Neural cell (in vitro differentiated cells): Measurements from ENCODE around the gene C16orf86. TPM values are rescaled to one million over a fixed set of nuclear protein-coding genes. Genes with fewer than 3 reads are reported as not detected.

Experiments
- H2AFZ ChIP-seq: fragments of 200-600, 300-800 bp; sonication (generic), shearing (Covaris generic); 2 replicates; pipeline ENCODE4 v1.6.0; 2014; ENCODE audit warnings: low read depth, mild to moderate bottlenecking, antibody characterized with exemption, low read length, moderate library complexity
- H3F3A ChIP-seq: fragments of 200-600 bp; shearing (Covaris generic); 2 replicates; pipeline ENCODE4 v1.6.1; 2016; ENCODE audit warnings: mild to moderate bottlenecking, moderate library complexity, mixed read lengths, antibody characterized with exemption, low read length; ENCODE audit not compliant: insufficient read depth, poor library complexity, severe bottlenecking
- H3K27ac ChIP-seq: fragments of 200-600, 300-800 bp; sonication (generic), shearing (Covaris generic); 2 replicates; pipeline ENCODE4 v1.5.1; 2014; ENCODE audit warnings: mild to moderate bottlenecking, low read length, moderate library complexity
- H3K27me3 ChIP-seq: fragments of 300-800, 200-600 bp; sonication (generic), shearing (Covaris generic); 2 replicates; pipeline ENCODE4 v1.6.0; 2014; ENCODE audit warnings: mild to moderate bottlenecking, low read depth, low read length, moderate library complexity; ENCODE audit not compliant: insufficient read depth
- H3K36me3 ChIP-seq: fragments of 300-800, 200-600 bp; sonication (generic), shearing (Covaris generic); 2 replicates; pipeline ENCODE4 v1.5.1; 2014; ENCODE audit warnings: mild to moderate bottlenecking, antibody characterized with exemption, low read length, moderate library complexity; ENCODE audit not compliant: insufficient read depth
- H3K4me2 ChIP-seq: fragments of 300-800, 200-600 bp; sonication (generic), shearing (Covaris generic); 2 replicates; pipeline ENCODE4 v1.6.0; 2014; ENCODE audit warnings: mild to moderate bottlenecking, low read length
- H3K4me3 ChIP-seq: fragments of 300-800, 200-600 bp; sonication (generic), shearing (Covaris generic); 2 replicates; pipeline ENCODE4 v1.5.1; 2014; ENCODE audit warnings: mild to moderate bottlenecking, low read length, moderate library complexity
- H3K79me2 ChIP-seq: fragments of 200-600 bp; shearing (Covaris generic); replicated peaks from 2 replicates; pipeline ENCODE4 v1.6.0; 2014; ENCODE audit warnings: mild to moderate bottlenecking, low read length, moderate library complexity; ENCODE audit not compliant: insufficient read depth
- H3K9ac ChIP-seq: fragments of 300-800, 200-600 bp; sonication (generic), shearing (Covaris generic); 2 replicates; pipeline ENCODE4 v1.6.1; 2016; ENCODE audit warnings: mild to moderate bottlenecking, low read length, mixed read lengths
- H3K9me2 ChIP-seq: fragments of 200-600 bp; shearing (Covaris generic); 2 replicates; pipeline ENCODE4 v1.6.1; 2016; ENCODE audit warnings: mild to moderate bottlenecking, low read length, mixed read lengths; ENCODE audit not compliant: insufficient read depth
- H3K9me3 ChIP-seq: fragments of 200-600, 300-800 bp; sonication (generic), shearing (Covaris generic); 2 replicates; pipeline ENCODE4 v1.6.1; 2016; ENCODE audit warnings: mild to moderate bottlenecking, mixed run types, low read length, moderate library complexity, mixed read lengths
- H4K20me1 ChIP-seq: fragments of 200-600 bp; shearing (Covaris generic); 2 replicates; pipeline ENCODE4 v1.6.1; 2016; ENCODE audit warnings: mild to moderate bottlenecking, mixed run types; ENCODE audit not compliant: insufficient read depth
- EP300 ChIP-seq: fragments of 450-650 bp; conservative IDR thresholded peaks from 2 replicates; pipeline ENCODE4 v1.6.1; 2014; ENCODE audit warnings: antibody characterized with exemption, mild to moderate bottlenecking, moderate library complexity; ENCODE audit not compliant: poor library complexity, severe bottlenecking
- EZH2 ChIP-seq: fragments of 200-600, 300-800 bp; shearing (Covaris generic), sonication (generic); IDR thresholded peaks from 2 replicates; pipeline ENCODE4 v1.6.1; 2014; ENCODE audit warnings: antibody characterized with exemption, low read length, borderline replicate concordance, mild to moderate bottlenecking; ENCODE audit not compliant: insufficient read depth, poor library complexity, severe bottlenecking
- MXI1 ChIP-seq: fragments of 450-650 bp; conservative IDR thresholded peaks from 2 replicates; pipeline ENCODE4 v1.6.1; 2014; ENCODE audit warnings: antibody characterized with exemption, mild to moderate bottlenecking; ENCODE audit not compliant: poor library complexity, severe bottlenecking
- POLR2AphosphoS5 ChIP-seq: IDR thresholded peaks from 2 replicates; pipeline ENCODE4 v1.6.1; 2012
- RAD21 ChIP-seq: fragments of 450-650 bp; conservative IDR thresholded peaks from 2 replicates; pipeline ENCODE4 v1.6.1; 2014; ENCODE audit warnings: antibody characterized with exemption, mild to moderate bottlenecking, moderate library complexity
- SMC3 ChIP-seq: fragments of 450-650 bp; conservative IDR thresholded peaks from 2 replicates; pipeline ENCODE4 v1.6.1; 2014; ENCODE audit warnings: antibody characterized with exemption, mild to moderate bottlenecking, moderate library complexity; ENCODE audit not compliant: poor library complexity
- TAF1 ChIP-seq: IDR thresholded peaks from 2 replicates; pipeline ENCODE4 v1.6.1; 2012; ENCODE audit warnings: low read depth
- polyA plus RNA-seq: library from polyadenylated mRNA; depleted of rRNA; stranded (reverse); fragments of >200 nt; gene quantifications from 2 replicates; pipeline ENCODE4 v1.2.3, GENCODE V29; 2014
- TF ChIP-seq, protein P1 (sequence below): fragments of 450-650 bp; IDR thresholded peaks from 2 replicates; pipeline ENCODE4 v1.5.1; 2014; ENCODE audit warnings: antibody characterized with exemption, mild to moderate bottlenecking, moderate library complexity; ENCODE audit not compliant: poor library complexity, severe bottlenecking
- TF ChIP-seq, protein P2 (sequence below): IDR thresholded peaks from 2 replicates; pipeline ENCODE4 v1.6.1; 2012; ENCODE audit warnings: borderline replicate concordance

C16orf86 gene
- polyA plus RNA-seq, 1 donor from 2014 or later = 2.4 TPM

DNA sequence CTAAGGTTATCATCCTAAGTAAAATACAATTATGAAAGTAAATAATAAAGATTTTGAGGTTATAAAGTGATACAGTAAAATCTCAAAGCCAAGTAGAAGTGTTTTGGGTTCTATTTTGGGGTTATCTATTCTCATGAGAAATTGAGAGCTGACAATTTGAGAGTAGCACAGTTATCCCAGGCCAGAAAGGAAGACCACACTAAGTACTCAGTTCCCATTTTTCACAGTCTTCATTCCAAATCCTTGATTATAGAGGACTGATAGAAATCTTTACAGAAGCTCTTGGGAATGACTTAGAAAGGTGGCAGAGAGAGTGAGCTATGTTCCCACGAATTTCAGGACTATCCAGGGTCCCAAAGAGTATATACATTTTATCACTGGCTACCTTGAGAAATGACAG, 47.9 kb downstream of the C16orf86 start:
- Histone ChIP-seq H3K9me2 (no peaks in the 10 kb centered on the region), H3K79me2 (peaks cover 76% of the 10 kb centered on the region), H3K27ac (no peak overlapping the region), H2AFZ (no peak overlapping the region), H3K36me3 (no peaks in the 10 kb centered on the region), H3K4me2 (no peak overlapping the region), H3K9ac (no peak overlapping the region), H3K9me3 (no peaks in the 10 kb centered on the region), H3K4me3 (no peak overlapping the region), H4K20me1 (peaks cover 9% of the 10 kb centered on the region), H3F3A (no peaks in the 10 kb centered on the region), H3K27me3 (no peaks in the 10 kb centered on the region)
- TF ChIP-seq RAD21 = no peak
- TF ChIP-seq EP300 = no peak
- TF ChIP-seq, protein P1, sequence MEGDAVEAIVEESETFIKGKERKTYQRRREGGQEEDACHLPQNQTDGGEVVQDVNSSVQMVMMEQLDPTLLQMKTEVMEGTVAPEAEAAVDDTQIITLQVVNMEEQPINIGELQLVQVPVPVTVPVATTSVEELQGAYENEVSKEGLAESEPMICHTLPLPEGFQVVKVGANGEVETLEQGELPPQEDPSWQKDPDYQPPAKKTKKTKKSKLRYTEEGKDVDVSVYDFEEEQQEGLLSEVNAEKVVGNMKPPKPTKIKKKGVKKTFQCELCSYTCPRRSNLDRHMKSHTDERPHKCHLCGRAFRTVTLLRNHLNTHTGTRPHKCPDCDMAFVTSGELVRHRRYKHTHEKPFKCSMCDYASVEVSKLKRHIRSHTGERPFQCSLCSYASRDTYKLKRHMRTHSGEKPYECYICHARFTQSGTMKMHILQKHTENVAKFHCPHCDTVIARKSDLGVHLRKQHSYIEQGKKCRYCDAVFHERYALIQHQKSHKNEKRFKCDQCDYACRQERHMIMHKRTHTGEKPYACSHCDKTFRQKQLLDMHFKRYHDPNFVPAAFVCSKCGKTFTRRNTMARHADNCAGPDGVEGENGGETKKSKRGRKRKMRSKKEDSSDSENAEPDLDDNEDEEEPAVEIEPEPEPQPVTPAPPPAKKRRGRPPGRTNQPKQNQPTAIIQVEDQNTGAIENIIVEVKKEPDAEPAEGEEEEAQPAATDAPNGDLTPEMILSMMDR = no peak
- TF ChIP-seq, protein P2, sequence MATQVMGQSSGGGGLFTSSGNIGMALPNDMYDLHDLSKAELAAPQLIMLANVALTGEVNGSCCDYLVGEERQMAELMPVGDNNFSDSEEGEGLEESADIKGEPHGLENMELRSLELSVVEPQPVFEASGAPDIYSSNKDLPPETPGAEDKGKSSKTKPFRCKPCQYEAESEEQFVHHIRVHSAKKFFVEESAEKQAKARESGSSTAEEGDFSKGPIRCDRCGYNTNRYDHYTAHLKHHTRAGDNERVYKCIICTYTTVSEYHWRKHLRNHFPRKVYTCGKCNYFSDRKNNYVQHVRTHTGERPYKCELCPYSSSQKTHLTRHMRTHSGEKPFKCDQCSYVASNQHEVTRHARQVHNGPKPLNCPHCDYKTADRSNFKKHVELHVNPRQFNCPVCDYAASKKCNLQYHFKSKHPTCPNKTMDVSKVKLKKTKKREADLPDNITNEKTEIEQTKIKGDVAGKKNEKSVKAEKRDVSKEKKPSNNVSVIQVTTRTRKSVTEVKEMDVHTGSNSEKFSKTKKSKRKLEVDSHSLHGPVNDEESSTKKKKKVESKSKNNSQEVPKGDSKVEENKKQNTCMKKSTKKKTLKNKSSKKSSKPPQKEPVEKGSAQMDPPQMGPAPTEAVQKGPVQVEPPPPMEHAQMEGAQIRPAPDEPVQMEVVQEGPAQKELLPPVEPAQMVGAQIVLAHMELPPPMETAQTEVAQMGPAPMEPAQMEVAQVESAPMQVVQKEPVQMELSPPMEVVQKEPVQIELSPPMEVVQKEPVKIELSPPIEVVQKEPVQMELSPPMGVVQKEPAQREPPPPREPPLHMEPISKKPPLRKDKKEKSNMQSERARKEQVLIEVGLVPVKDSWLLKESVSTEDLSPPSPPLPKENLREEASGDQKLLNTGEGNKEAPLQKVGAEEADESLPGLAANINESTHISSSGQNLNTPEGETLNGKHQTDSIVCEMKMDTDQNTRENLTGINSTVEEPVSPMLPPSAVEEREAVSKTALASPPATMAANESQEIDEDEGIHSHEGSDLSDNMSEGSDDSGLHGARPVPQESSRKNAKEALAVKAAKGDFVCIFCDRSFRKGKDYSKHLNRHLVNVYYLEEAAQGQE = no peak
- TF ChIP-seq EZH2 = no peak
- no peak for TF ChIP-seq TAF1

DNA sequence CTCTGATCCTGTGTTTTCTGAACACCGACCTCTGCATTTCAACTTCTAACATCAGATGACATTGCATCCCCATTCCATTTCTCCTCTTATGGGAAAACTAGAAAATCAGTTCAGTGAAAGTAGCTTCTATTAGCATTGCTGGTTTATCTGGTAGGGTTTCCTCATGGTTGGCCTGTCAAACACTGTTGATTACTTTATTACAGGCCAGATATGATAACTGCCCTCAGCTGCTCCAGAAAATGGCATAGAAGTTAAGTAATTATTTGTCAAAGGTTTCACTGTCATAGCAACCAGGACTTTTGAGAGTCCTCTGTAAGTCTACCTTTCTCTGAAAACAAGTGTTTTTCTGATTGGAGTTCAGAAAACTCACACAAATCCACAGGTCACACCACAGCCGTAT, 49.5 kb downstream of the C16orf86 start:
- no peaks in the 10 kb centered on the region for H3K36me3 ChIP-seq
- H3K27me3 ChIP-seq = no peaks in the 10 kb centered on the region
- H3K27ac ChIP-seq = no peak overlapping the region
- TF ChIP-seq EP300 (no peak), SMC3 (no peak), MXI1 (no peak), TAF1 (no peak), EZH2 (no peak), POLR2AphosphoS5 (no peak), RAD21 (no peak)
- TF ChIP-seq, protein P1 = no peak
- TF ChIP-seq, protein P2 = no peak
- H3F3A ChIP-seq = no peaks in the 10 kb centered on the region
- H3K9me3 ChIP-seq = no peaks in the 10 kb centered on the region
- H3K4me2 ChIP-seq = no peak overlapping the region
- H4K20me1 ChIP-seq = peaks cover 5% of the 10 kb centered on the region
- peak overlapping the region; percentile 80 for H3K4me3 ChIP-seq
- H3K9ac ChIP-seq = no peak overlapping the region
- H3K79me2 ChIP-seq = peaks cover 67% of the 10 kb centered on the region
- no peaks in the 10 kb centered on the region for H3K9me2 ChIP-seq
- H2AFZ ChIP-seq = no peak overlapping the region
